GM18519 (cell line): ENCODE data around the gene CAVIN3.

ENCODE experiments used
- ATAC-seq: cut with Tn5 transposase; IDR thresholded peaks from one replicate; pipeline ENCODE4 v1.9.1; 2021; ENCODE audit warnings: mild to moderate bottlenecking, moderate library complexity; ENCODE audit not compliant: unreplicated experiment, low FRiP score

CAVIN3 gene, protein sequence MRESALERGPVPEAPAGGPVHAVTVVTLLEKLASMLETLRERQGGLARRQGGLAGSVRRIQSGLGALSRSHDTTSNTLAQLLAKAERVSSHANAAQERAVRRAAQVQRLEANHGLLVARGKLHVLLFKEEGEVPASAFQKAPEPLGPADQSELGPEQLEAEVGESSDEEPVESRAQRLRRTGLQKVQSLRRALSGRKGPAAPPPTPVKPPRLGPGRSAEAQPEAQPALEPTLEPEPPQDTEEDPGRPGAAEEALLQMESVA

DNA sequence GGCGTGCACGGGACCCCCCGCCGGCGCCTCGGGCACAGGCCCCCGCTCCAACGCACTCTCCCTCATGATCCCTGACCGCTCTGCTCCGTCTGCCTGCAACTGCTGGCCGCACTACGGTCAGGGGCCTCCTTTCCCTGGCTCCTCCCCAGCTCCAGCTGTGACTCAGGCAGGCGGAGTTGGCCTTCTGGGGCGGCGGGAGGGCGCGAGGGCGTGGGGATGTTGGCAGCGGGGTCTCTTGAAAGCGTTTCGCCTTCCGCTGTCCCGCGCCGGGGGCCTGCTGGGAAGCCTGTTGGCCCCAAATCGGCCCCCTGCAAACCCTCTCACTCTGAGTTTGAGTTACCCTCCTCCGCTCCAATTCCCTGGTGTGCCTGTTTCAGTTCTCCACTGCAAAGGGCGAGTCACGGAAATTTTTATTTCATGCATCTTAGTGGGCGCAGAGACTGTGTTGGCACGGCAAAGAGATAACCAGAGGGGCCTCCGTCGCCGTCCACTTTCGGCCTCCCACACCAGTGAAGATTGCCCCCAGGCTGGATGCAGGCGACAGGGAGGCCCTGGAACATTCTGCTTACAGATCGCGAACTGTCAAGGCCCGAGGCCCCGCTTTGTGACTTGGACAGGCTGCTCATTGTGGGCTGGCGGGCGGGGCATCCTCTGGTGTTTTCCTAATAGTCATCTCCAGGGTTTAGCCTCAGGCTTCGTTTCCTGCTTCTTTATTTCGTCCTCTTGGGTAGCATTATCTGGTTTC lies at the start of gene CAVIN3:
Gene CAVIN3 (minus strand): TSS at position 91 of the 745 bp plus-strand sequence. CDS start 25 bp downstream, at position 66.
- no peak for ATAC-seq

DNA sequence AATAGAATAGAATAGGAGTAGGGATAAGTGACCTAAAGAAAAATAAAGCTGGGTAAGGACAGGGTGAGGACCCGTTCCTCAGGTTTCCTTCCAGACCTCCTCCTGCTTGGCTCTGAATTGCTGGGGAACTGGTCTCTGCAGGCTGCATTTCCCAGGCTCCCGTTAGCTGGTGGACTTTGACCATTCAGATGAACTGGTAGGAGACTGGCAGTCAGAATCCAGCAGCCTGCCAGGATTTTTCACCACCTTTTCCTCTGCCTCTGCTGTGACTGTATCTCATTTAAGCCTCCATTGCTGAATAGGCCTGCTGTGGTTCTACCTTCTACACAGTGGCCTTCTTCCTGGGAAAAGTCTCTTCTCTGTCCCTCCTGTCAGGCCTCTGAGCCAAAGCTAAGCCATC lies 45.4 kb upstream of the CAVIN3 start:
- no peak for ATAC-seq

DNA sequence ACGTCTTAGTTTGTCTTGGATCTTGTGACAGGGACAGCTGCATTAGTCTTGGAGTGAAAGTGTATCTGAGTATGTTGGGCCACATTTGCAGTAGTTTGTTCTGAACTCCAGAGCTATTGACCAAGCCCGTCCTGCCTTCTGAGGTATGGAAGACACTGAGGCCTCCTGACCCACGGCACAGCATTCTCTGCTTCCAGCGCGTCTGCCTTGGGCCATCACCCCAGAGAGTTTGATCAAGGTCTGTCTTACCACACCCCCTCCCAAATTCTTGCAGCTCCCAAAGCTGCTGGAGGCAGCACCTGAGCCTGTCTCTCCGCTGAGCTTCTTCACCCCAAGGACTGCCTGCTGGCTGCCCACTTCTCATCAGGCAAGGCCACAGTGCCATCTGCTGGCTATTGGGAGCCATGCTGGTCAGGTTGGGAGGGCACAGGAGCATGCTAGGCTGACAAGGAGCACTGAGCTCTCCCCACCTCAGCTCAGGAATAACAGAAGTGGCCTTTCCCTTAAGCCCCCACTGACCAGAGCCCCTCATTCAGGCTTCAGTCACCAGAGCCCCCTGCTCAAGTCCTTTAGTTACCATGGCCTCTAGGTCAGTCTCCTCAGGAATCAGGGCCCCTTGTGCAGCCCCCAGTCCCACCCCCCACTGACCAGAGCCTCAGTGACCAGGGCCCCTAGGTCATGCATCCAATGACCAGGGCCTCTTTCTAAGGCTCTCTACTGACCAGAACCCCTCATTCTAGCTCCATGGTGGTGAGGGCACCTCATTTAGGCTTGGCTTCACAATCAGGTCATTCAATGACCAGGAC lies 42.8 kb upstream of the CAVIN3 start:
- peak; percentile 76 for ATAC-seq

DNA sequence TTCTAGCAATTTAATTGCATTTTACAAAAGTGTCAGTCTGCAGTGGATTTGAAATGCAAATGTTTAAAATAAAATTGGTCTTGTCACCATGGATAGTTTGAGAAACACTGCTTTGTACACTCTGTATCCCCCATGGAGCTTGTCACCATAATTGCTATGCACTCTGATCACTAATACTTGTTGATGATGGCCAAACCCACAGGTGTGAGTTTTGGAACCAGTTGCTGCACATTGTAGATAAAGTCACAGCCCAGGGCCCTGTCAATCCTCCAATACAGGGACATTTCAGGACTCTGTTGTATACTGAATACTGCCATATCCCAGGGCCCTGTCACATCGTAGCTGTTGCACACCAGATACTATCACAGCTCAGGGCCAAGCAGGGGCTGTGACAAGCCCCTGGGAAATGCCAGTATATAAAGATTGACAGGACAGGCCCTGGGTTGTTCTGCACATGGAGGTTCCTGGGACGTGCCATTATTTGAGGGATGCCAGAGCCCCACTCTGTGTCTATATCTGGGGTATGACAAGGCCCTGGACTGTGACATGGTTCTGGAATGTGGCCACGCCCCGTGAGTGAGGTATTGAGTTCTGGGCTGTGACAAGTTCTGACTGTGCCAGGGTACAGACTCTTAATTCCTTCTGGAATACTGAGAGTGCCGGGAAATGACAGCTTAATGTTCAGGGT lies 42.0 kb upstream of the CAVIN3 start:
- no peak for ATAC-seq

DNA sequence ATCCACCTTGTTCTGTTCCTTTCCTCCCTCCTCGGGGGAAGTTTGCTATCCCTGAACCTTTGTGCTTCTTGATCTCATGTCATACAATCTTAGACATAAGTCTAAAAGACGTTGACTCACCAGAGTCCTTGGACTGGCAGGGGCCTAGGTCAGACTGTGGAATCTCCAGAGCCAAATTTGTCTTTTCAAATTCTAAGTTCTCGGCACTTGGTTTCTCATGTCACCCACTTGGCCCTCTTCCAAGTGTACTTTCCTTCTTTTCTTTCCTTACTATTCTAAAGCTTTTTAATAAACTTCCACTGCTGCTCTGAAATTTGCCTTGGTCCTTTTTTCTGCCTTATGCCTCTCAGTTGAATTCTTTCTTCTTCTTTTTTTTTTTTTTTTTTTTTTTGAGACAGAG lies 39.9 kb upstream of the CAVIN3 start:
- no peak for ATAC-seq

DNA sequence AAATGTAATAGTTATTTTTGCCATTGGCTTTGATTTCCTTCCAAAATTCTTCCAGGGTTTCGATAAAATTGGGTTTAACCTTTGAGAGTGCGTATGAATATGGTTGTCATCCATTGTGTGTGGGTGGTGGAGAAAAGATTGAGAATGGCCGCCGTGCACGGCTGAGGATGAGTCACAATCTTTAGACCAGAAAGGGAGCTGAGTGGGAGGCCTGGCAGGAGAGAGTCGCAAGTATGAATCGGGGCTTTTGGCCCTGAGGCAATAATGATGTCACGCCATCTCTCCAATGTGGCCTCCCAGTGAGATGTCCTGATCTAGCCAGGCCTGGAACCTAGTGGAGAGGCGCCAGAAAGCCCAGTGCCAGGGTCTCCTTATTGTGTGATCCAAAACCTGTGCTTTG lies 36.9 kb upstream of the CAVIN3 start:
- no peak for ATAC-seq

DNA sequence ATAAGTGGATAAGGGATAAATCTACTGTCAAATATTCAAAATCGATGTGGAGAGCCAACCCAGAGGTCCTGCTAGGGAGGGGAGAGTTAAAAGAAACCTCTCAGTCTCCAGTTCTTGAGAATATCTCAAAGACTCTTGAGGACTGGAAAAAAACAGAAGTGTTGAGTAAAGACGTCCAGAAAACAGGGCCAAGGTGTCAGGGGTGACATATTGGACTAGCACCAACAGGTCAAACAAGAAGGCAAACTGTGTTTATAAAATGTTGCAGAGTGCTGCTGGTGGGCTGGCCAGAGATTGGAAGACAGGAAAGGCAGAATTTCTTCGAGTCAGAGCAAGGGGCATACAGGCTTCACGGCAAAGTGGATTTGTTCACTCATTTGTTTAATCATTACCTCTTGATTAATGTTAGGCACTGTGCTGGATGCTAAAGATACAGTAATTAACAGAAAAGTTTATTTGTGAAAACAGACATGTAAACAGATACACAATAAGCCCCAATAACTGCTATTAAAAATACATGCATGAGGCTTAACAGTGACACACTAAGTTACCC lies 36.3 kb upstream of the CAVIN3 start:
- ATAC-seq, result no peak

DNA sequence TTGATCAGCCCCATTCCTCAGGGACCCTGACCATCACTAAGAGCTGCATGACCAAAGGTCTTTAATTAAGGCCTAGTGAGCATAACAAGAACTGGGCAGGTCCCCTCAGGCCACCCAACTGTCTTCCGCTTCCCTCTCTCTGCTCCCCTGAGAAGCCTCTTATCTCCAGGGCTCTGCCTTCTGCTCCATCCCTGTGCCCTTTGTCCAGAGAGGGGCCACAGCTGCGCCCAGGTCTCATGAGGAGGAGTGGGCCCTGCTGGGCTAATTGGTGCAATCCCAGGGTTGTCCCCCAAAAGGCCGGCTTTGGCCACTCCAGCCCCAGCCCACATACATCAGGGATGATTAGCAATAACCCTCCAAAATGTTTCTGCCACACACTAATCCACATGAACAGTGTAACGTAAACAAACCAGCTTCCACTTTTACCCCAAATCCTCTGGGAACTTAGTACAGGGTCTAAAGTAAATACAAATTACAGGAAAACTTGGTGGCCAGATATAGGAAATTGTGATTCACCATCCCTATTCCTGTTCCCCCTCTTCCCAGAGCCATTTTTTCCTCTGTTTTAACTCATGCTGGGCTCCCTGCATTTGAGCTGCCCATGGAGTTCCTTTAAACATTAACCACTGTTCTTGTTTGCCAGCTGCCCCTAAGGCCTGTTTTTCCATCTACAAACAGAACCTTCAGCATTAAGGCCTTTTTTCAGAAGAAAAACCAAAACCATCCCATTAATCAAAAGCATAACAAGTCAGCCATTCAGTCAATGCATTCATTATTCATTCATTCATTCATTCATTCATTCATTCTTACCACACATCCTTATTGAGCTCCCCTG lies 34.6 kb upstream of the CAVIN3 start:
- no peak for ATAC-seq

DNA sequence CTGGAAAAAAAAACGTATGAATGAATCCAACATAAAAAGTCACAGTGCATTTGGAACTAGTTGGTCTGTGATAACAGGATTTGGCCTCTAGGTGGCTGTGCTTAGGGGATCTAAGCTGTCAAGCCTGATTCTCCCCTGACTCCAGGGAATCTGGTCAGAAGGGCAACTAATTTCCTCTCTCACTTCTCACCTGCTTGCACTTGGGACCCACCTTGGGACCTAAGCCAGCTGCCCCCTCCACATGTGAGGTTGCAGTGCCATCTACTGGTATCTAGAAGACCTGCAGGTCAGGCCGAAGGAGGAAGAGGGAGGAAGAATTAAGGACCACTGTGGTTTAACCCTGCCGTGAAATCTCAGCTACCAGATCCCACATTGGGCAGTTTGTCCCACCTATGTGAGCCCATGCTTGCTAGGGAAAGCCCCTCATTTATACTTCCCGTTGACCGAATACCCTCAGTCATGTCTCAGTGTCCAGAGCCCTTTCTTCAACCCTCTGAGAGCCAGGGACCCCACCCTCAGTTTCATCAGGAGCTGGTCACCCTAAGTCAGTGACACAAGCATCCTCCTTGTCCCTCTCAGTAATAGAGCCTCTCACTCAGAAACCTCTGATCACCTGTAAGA lies 33.2 kb upstream of the CAVIN3 start:
- ATAC-seq, result peak; percentile 75

DNA sequence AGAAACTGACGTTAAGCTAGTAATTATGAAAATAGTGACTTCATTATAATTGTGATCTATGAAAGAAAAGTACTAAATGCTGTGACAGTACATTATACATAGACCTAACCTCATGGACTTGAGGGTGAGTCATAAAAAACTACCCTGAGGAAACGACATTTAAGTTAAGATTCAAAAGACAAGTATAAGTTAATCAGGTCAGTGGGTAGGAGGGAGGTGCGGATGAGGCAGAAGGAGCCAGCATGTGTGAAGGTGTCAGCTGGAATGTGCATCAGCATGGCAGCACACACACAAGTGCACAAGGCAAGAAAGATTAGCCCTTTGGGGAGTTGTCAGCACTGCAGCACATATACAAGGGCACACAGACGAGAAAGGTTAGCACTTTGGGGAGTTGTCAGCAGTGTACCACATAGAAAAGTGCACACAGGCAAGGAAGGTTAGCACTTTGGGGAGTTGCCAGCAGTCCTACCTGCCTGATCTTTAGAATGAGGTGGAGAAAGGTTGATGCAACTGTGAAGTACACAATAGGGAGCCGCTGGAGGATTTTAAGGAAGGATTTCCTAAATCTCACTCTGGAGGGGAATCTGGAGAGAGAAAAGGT lies 31.6 kb upstream of the CAVIN3 start:
- ATAC-seq, result no peak

DNA sequence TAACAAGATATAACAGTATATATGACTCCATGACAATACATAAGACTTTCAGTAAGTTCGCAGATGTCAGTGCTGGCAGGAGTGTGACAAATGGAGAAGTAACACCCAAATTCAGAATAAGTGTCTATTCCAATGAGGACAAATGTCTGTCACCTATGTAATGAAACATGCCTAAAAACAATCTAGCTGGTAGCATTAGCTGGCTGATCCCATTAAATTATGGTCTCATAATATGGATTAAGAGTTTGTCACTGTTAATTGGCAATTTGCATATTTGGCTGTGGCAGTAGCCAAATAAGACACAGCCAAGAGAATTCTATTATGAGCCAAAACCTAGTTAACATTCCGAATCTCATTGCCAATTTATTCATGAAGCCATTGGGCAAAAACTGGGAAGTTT lies 30.2 kb upstream of the CAVIN3 start:
- no peak for ATAC-seq

DNA sequence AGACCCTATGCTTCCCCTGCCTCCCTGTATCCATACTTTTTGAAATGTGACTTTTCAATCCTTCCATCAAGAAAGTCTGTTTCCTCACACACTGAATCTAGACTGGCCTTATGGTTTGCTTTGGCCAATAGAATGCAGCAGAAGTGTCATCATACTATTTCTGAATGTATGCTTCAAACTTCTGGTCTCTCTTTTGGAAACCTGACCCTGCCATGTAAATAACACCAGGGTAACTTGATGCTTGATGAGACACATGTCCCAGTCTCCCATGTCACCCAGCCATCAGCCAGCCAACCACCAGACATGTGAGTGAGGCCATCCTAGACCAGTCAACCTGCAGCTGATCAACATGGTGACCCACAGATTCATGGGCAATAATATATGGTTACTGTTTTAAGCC lies 29.7 kb upstream of the CAVIN3 start:
- no peak for ATAC-seq

DNA sequence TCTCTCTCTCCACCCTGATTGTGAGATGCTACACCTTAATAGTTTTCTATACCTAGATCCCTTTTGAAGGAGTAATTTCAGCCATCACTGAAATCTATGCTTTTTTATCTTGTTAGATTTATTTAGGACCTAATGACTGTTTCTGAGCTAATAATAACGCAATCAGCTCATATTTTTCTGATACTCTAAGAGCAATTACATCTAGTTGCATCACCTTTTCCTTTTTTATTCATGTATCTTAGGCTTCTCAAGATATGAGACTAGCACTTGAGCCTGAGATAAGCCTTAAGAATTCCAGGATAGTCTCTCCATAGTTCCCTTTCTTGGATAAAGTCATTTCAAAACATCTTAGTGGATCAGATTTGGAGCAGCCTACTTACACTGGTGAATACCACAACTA lies 25.1 kb upstream of the CAVIN3 start:
- no peak for ATAC-seq

DNA sequence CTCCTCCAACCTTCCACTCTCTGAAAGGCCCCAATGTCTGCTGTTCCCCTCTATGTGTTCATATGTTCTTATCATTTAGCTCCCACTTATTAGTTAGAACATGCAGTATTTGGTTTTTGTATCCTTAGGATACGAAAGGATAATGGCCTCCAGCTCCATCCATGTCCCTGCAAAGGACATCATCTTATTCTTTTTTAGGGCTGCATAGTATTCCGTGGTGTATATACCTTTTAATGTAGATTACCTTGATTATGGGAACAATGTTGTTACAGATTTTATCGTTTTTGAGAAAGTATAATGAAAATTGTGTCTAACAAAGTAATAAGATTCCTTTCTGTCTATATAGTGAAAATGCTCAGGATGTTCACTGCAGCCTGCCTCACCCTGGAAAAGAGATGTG lies 16.0 kb upstream of the CAVIN3 start:
- no peak for ATAC-seq

DNA sequence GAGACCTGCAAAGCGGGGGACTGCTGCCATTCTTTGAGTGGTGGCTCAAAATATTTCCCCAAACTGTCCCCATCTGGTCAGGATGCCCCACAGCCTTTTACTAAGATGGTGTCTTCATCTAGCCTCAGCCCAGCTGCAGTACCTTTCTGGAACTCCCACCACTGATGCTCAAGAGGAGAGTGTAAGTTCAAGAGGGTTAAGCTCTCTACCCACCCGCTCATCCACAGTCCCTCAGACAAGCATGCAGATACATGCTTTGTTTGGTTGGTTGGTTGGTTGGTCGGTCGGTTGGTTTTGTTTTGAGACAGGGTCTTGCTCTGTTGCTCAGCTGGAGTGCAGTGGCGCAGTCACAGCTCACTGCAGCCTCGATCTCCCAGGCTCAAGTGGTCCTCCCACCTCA lies 14.5 kb upstream of the CAVIN3 start:
- ATAC-seq, result no peak

DNA sequence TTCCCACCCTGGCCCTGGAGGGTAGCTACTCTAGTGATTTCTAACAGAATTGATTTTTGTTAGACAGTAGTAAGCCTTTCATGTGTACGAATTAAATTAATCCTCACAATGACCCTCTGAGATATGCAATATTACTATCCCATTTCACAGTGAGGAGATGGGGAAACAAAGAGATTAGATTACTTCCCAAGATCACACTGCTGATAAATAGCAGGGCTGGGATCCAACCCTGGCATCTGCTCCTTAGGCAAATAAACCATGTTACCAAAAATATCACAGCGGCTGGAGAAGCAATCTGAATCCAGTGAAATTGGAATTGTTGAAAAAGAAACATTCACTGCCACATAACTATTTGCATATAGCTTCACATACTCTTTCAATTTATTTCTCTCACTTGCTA lies 12.8 kb upstream of the CAVIN3 start:
- no peak for ATAC-seq

DNA sequence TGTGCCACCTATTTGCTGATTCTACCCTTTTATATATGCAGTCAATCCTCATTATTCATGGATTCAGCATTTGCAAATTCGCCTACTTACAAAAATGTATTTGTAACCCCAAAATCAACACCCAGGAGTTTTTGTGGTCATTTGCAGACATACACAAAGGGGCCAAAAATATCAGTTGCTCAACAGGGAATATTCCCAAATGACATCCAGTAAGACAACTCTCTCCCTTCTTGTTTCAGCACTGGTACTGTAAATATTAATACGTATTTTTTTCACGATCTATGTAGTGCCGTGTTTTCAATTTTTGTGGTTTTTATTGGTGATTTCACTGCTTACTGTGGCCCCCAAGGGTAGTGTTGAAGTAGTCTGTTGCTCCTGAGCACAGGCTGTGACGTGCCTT lies 11.8 kb upstream of the CAVIN3 start:
- ATAC-seq, result no peak

DNA sequence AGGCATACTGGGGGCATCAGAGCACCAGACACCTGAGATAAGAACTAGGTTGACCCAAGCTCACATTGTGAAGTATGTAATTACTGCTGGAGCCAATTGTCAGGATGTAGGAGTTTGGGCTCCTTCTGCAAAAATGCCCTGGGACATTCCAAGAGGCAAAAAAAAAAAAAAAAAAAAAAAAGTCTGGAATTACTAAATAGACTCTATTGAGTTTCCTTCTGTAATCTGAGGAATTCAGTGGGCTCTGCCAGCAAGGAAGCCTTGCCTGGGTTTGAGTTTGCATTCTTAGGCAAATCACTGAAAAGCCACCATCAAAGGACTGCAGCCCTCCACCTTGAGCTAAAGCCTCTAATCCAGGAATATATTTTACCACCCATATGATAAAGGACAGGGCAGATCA lies 8.0 kb upstream of the CAVIN3 start:
- ATAC-seq, result no peak

DNA sequence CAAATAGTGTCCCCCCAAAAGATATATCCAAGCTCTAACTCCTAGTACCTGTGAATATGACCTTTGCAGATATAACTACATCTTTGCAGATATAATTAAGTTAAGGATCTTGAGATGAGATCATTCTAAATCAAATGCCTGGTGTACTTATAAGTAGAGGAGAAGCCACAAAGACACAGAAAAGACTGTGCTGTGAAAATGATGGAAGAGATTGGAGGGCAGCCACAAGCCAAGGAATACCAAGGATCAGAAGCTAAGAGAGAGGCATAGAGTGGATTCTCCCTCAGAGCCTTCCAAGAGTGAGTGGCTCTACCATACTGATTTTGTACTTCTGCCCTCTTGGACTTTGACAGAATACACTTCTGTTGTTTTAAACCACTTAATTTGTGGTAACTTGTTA lies 7.5 kb upstream of the CAVIN3 start:
- no peak for ATAC-seq
